DMS53 (cell line): ENCODE data around the gene LZTR1.
"Not testable (repeated sequence)": the region's sequence is repeated elsewhere in the genome, so short reads cannot be mapped to it uniquely, and the experiment has no call there.

ENCODE experiments used
- DNase-seq: peaks from one replicate; lab custom pipeline; 2025; lab: John Stamatoyannopoulos, UW

LZTR1 gene

DNA sequence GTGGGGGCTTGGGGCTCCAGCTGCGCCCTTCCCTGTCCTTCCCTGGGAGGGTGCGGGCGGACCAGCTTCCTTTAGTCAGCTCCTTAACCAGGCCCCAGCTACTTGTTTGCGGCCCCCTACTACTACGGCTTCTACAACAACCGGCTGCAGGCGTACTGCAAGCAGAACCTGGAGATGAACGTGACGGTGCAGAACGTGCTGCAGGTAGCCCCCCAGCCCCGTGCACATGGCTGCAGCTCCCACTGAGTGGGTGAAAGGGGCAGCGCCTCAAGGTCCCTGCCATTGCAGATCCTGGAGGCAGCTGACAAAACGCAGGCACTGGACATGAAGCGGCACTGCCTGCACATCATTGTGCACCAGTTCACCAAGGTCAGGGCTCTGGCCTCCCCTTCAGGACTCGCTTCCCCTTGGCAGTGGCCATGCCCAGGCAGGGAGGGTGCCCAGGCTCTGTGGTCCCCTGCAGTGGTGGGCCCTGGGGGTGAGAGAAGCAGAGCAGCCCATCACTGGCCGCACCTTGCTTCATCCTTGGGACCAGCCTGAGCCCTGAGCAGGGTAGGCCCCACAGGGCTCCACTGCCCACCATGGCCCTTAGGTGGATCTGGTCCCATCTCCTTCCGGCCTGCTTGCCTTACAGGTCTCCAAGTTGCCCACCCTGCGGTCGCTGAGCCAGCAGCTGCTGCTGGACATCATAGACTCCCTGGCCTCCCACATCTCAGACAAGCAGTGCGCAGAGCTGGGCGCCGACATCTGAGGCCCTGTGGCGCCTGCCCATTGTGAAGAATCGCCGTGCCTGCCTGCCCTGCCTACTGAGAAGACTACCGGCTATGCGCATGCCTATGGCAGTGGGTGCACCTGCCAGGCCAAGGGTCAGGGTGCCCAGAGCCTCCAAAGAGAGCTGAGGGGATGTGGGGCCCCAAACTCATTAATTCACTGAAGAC lies 14.8 kb downstream of the LZTR1 start:
- DNase-seq, result no peak

GRCh38 chr22:20997536-20998257 lies 15.6 kb downstream of the LZTR1 start:
- DNase-seq, result no peak

DNA sequence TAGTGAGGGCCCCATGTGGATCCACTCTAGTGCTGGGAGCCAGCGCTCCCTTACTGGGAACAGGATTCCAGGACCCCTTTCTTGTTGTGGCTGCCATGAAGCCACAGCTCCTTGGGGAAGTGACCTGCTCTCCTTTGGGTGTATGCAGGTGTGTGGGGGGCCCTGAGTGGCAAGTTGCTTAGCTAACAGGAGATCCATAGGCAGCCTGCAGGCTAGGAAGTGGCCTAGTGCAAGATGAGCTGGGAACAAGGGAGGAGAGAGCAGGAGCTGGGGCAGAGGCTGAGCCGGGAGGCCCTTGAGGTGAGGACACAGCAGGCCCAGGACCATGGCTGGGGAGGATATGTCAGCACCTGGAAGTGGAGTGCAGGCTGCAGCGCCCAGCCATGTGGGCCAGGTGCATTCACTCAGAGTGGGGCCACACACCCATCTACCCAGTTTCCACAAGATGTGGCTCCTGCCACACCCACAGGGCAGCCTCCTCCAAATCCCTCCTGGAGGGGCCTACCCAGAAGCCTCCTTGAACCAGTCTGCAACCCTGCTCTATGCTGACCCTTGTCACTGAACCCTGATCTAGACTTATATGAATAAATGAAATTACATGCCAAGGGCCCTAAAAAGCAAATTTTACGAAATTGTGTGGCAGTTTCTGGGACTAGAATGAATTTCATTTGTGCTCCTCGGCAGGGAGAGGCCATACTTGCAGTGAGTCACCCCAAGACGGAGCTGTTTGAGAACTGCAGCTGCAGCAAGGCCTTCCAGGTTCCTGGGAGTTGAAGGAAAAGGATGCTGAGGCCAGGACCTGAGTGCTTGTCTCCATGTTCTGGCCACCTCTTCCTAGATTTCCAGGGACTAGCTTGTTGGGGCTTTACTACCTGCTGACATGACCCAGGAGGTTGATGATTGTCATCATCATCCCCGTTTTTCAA lies 16.6 kb downstream of the LZTR1 start:
- DNase-seq, result no peak

- peak; percentile 35 for DNase-seq
Measured at GRCh38 chr22:20999350-21000206, 17.5 kb downstream of the LZTR1 start.

GRCh38 chr22:21000207-21000986 lies 18.3 kb downstream of the LZTR1 start:
- peak; percentile 45 for DNase-seq

DNA sequence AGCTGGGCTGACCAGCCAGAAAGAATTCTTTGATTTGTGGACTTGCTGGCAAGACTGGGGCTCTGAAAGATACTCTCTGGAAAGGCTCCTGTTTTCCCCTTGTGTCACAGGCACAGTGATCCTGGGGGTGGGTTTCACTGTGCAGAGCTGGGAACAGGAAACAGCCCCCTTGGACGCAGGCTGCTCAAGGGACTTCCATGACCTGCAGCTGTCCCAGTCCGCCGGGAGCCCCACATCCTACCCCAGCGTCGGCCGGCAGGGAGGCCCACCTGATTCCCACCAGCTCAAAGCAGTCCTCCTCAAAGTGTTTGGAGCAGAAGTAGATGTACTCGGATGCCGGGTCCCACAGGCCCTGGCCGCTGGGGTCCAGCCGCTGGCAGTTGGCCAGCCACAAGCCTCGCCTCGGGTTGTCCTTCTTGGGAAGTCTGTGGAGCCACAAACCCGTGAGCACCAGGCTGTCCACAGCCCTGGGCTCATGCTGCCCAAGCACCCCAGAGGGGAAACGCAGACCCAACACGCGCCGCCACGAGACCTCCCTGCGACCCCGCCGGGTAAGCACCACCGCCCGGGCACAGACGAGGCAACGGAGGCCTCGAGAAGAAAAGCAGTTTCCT lies 19.0 kb downstream of the LZTR1 start:
- no peak for DNase-seq

GRCh38 chr22:21001601-21002325 lies 19.7 kb downstream of the LZTR1 start, which contains the start of gene THAP7:
TSS of gene THAP7 (minus strand) at chr22:21002118. CDS start at chr22:21001911, 207 bp downstream.
- peak; percentile 90 for DNase-seq

GRCh38 chr22:21003782-21004181 lies 21.7 kb downstream of the LZTR1 start:
- peak; percentile 7 for DNase-seq

DNA sequence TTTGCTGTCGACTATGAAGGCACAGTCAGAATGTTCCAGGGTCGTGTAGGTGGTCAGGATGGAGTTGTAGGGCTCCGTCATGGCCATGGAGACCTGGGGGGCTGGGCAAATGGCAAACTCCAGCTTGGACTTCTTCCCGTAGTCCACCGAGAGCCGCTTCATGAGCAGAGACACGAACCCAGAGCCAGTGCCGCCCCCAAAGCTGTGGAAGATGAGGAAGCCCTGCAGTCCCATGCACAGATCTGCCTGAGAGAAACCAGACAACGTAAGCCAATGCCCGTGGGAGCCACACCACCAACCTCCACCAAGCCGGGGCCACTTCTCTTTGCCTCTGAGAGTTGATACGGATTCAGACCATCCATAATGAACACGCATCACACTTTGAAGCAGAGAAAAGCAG lies 27.1 kb downstream of the LZTR1 start:
- not testable (repeated sequence) for DNase-seq

- peak; percentile 4 for DNase-seq
Measured at GRCh38 chr22:21009638-21010425, 27.7 kb downstream of the LZTR1 start.

DNA sequence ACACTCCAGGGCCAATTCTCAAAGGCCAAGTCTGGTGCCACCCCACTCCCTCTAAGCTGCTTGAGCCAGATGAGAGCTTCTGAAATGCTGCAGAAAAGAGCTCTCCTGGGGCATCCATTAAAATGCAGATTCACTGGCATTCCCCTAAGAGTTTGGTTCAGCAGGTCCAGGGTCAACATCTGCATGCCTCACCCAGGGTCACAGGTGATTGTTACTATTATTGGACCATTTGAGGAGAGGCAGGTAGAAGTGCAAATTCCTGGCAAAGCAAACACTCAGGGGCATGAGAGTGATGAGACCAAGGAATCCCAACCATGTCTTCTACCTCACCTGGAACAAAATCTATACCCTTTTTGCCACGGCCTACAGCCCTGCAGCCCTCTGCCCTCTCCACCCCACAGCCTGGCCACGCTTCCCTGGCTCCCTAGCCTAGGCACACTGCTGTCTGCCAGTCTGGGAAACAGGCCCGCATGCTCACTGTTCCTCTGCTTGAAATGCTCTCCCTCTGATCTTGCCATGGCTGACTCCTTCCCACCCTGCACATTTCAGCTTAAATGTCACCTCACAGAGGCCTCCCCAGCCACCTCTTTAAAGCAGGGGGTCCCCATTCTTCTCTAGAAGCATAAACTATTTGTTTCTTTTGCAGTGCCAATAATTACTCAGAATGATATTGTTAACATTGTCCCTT lies 28.5 kb downstream of the LZTR1 start:
- DNase-seq, result no peak

DNA sequence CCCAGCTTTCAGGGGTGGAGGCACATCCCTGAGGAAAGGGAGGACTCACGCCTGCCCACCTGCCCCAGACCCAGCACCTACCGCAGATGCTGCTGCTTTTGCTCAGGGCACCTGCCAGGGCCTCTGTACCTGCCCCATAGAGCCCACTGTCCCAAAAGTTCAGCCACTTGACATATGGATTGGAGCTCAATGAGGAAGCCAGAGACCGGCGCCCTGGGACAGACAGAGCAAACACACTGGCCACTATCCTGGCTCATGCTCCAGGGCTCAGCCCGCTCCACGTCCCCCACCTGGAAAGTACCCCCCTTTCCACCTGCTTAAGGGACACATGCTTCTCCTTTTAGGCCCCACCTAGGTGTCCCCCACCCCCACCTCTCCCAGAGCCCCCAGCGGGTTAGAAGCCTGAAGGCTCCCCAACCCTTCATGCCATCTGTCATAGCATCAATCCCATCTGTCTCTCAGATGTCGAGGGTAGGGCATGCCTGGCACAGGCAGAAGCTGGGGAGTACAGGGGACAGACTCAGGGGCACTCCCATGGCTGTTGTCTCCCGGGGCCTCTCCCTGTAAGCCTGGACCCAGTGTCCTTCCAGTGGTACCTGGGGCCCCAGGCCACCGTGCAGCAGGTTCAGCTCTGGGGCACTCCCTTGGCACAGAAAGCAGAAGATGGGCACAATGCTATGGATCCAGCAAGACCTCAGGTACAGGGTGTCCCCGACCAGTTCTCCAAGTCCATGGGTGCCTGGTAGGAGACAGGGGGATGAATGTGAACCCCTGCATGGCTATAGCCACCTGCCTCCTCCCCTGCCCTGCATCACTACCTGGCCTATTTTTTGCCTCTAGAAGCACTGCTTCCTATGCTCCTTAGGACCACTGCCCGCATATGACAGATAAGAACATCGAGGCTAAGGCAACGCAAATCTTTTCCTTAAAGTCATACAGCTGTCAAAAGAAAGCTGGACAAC lies 30.6 kb downstream of the LZTR1 start:
- DNase-seq, result no peak

- peak; percentile 21 for DNase-seq
Measured at GRCh38 chr22:21013657-21014201, 31.6 kb downstream of the LZTR1 start.

GRCh38 chr22:21014202-21014725 lies 32.2 kb downstream of the LZTR1 start:
- DNase-seq, result peak; percentile 92

DNA sequence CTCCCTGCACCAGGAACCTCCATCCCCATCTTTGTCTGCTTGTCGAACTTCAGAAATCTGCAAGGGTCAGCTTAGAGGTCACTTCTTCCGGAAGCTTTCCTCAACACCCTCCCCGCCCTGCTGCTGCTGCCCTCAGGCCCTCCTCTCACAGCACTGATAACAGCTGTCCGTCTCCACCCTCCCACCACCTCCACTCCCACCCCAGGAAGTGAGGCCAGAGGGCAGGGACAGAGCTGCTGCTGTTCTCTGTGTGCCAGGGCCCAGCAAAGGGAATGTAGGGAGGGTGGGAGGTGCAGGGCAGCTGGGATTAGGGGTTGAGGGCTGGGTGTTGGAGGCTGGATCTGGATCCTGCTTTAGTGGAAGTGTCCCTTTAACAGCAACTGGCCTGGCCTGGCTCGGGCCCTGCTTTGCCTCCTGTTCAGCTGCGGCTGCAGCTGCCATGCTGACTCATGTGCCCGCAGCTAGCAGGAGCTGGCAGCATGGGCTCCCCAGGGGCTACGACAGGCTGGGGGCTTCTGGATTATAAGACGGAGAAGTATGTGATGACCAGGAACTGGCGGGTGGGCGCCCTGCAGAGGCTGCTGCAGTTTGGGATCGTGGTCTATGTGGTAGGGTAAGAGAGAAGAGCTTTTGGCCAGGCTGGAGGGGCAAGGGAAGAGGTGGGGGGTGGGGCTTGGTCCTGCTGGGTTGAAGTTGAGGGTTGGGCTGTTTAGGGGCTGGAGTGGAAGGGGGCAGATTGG lies 32.8 kb downstream of the LZTR1 start, which contains the start of gene P2RX6:
TSS of gene P2RX6 (plus strand) at position 440 of the 740 bp plus-strand sequence. CDS start at position 450, 10 bp downstream.
- peak; percentile 73 for DNase-seq
